Uterus (tissue), 2 donors: ENCODE results near the gene TF.

Experiments
- CTCF ChIP-seq, 4 experiments: fragments of 200-600 bp in 2 of 4; fragments of 450-650 bp in 2 of 4; sonication (generic) in 2 of 4; IDR thresholded peaks; one replicate each; pipeline ENCODE4 v1.5.1; 2016 to 2019; ENCODE audit warnings: antibody characterized with exemption in 4 of 4, mild to moderate bottlenecking in 2 of 4, moderate library complexity in 1 of 4
- POLR2A ChIP-seq, 2 donors: fragments of 450-650 bp; IDR thresholded peaks; one replicate each; pipeline ENCODE4 v1.6.1; 2016; ENCODE audit warnings: antibody characterized with exemption in 2 of 2, mild to moderate bottlenecking in 1 of 2, moderate library complexity in 1 of 2

- no peak for TF ChIP-seq CTCF (IDR thresholded peaks at IDR 0.05)
- no peak for TF ChIP-seq POLR2A (IDR thresholded peaks at IDR 0.05)
These were observed 16.3 kb downstream of the TF start for GRCh38 chr3:133762539-133762938.
